LNCaP clone FGC (cell line): ENCODE measurements around the gene NUMA1.

ENCODE experiments used
- DNase-seq: peaks from one replicate; pipeline ENCODE4 v3.0.0-alpha.2; 2011; ENCODE audit warnings: low read depth
- H3K4me3 ChIP-seq: 2 replicates; pipeline ENCODE4 v1.5.1; 2011; ENCODE audit warnings: mild to moderate bottlenecking, low read depth, low read length, control low read depth
- CTCF ChIP-seq: IDR thresholded peaks from 2 replicates; pipeline ENCODE4 v1.5.1; 2012; ENCODE audit warnings: mild to moderate bottlenecking; ENCODE audit not compliant: control insufficient read depth, insufficient read depth; ENCODE audit errors: extremely low read depth

The NUMA1 gene

GRCh38 chr11:71977743-71978418, 102.5 kb downstream of the NUMA1 start:
- peak; percentile 87 for TF ChIP-seq CTCF
- no peak for DNase-seq
- no peak overlapping the region for H3K4me3 ChIP-seq

DNA sequence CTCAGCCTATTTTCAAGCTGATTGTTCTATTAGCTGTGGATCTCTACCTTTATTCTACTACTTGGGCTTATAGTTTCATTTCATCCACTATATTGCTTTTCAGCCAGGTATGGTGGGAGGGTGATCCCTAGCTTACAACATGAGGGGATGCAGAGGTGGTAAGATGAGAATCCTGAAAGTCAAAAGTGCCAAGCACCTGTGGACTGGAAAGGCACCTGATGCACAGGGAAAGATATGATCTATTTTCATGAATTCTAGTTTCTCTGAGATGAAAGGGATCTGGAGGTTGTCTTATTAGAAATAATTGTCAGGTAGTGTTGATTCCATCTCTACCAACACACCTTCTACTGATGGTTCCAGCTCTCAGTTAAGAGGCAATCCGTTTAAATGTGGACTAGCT, 103.3 kb downstream of the NUMA1 start:
- DNase-seq, result no peak
- TF ChIP-seq CTCF, result no peak
- no peak overlapping the region for H3K4me3 ChIP-seq

- DNase-seq, result no peak
- no peak overlapping the region for H3K4me3 ChIP-seq
- TF ChIP-seq CTCF, result no peak
Observed at GRCh38 chr11:71976551-71976950, 103.8 kb downstream of the NUMA1 start.

- no peak overlapping the region for H3K4me3 ChIP-seq
- DNase-seq, result no peak
- TF ChIP-seq CTCF, result no peak
Observed at GRCh38 chr11:71971680-71972079, 108.7 kb downstream of the NUMA1 start.

DNA sequence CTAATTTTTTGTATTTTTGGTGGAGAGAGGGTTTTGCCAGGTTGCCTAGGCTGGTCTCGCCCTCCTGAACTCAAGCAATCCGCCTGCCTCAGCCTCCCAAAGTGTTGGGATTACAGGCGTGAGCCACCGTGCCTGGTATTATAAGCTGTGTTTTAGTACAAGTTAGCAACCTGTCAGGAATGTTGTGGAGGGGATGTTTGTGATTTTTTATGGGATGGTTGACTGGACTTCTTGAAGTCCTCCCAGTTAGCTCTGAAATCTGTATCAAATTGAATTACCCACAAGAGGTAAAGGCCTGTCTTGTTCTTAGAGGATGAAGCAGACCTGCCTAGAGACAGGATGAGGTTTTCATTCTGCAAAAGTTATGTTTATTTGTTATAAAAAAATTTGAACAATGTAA, 115.7 kb downstream of the NUMA1 start:
- H3K4me3 ChIP-seq, result no peak overlapping the region
- TF ChIP-seq CTCF, result no peak
- no peak for DNase-seq

DNA sequence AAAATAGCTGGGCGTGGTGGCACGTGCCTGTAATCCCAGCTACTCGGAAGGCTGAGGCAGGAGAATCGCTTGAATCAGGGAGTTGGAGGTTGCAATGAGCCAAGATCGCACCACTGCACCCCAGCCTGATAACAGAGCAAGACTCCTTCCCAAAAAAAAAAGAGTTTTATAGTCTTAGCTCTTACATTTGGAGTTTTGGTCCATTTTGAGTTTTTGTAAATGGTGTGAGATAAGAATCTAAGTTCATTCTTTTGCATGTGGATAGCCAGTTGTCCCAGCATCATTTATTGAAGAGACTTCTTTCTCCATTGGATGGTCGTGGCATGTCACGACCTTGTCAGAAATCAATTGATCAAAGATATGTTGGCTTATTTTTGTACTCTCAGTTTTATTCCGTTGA, 116.9 kb downstream of the NUMA1 start:
- no peak for TF ChIP-seq CTCF
- no peak for DNase-seq
- no peak overlapping the region for H3K4me3 ChIP-seq

GRCh38 chr11:71962428-71963038, 117.8 kb downstream of the NUMA1 start:
- no peak for TF ChIP-seq CTCF
- DNase-seq, result no peak
- no peak overlapping the region for H3K4me3 ChIP-seq
